Measurements from ENCODE around the gene PON3.

Gene PON3

GRCh38 chr7:95427914-95428516 is 31.8 kb upstream of the PON3 start:
- DNase-seq (ENCODE audit: insufficient read length, low spot score) (no peak), FAIRE-seq (no peak)
- no peak for TF ChIP-seq POLR2A (IDR thresholded peaks at IDR 0.05; ENCODE audit: low read depth, low read length)

- no peak for TF ChIP-seq POLR2A (IDR thresholded peaks at IDR 0.05; ENCODE audit: low read depth, low read length)
- DNase-seq (ENCODE audit: insufficient read length, low spot score) = no peak
- FAIRE-seq = no peak
Observed at GRCh38 chr7:95427166-95427565, 31.0 kb upstream of the PON3 start.

- FAIRE-seq = no peak
- no peak for TF ChIP-seq POLR2A (IDR thresholded peaks at IDR 0.05; ENCODE audit: low read depth, low read length)
- no peak for DNase-seq (ENCODE audit: insufficient read length, low spot score)
Observed at GRCh38 chr7:95425694-95426093, 29.5 kb upstream of the PON3 start.

GRCh38 chr7:95424716-95425115 is 28.5 kb upstream of the PON3 start:
- FAIRE-seq = no peak
- DNase-seq (ENCODE audit: insufficient read length, low spot score) = no peak
- no peak for TF ChIP-seq POLR2A (IDR thresholded peaks at IDR 0.05; ENCODE audit: low read depth, low read length)

GRCh38 chr7:95421847-95422444 is 25.8 kb upstream of the PON3 start:
- DNase-seq (ENCODE audit: insufficient read length, low spot score) = no peak
- no peak for TF ChIP-seq POLR2A (IDR thresholded peaks at IDR 0.05; ENCODE audit: low read depth, low read length)
- no peak for FAIRE-seq

- FAIRE-seq (no peak), DNase-seq (ENCODE audit: insufficient read length, low spot score) (no peak)
- TF ChIP-seq POLR2A (IDR thresholded peaks at IDR 0.05; ENCODE audit: low read depth, low read length) = no peak
Observed at GRCh38 chr7:95421000-95421846, 25.0 kb upstream of the PON3 start.

GRCh38 chr7:95412075-95412474 is 15.9 kb upstream of the PON3 start:
- TF ChIP-seq POLR2A (IDR thresholded peaks at IDR 0.05; ENCODE audit: low read depth, low read length) = no peak
- FAIRE-seq (no peak), DNase-seq (ENCODE audit: insufficient read length, low spot score) (no peak)

GRCh38 chr7:95411666-95412065 is 15.5 kb upstream of the PON3 start:
- no peak for TF ChIP-seq POLR2A (IDR thresholded peaks at IDR 0.05; ENCODE audit: low read depth, low read length)
- FAIRE-seq (peak; percentile 20), DNase-seq (ENCODE audit: insufficient read length, low spot score) (no peak)

- no peak for TF ChIP-seq POLR2A (IDR thresholded peaks at IDR 0.05; ENCODE audit: low read depth, low read length)
- FAIRE-seq = peak; percentile 65
- DNase-seq (ENCODE audit: insufficient read length, low spot score) = no peak
Observed at GRCh38 chr7:95411036-95411435, 14.9 kb upstream of the PON3 start.

GRCh38 chr7:95407751-95408150 is 11.6 kb upstream of the PON3 start:
- DNase-seq (ENCODE audit: insufficient read length, low spot score) = no peak
- no peak for TF ChIP-seq POLR2A (IDR thresholded peaks at IDR 0.05; ENCODE audit: low read depth, low read length)
- FAIRE-seq = no peak

GRCh38 chr7:95405800-95406199 is 9.6 kb upstream of the PON3 start:
- FAIRE-seq = no peak
- DNase-seq (ENCODE audit: insufficient read length, low spot score) = no peak
- TF ChIP-seq POLR2A (IDR thresholded peaks at IDR 0.05; ENCODE audit: low read depth, low read length) = no peak

- TF ChIP-seq POLR2A (IDR thresholded peaks at IDR 0.05; ENCODE audit: low read depth, low read length) = no peak
- DNase-seq (ENCODE audit: insufficient read length, low spot score) = no peak
- no peak for FAIRE-seq
Observed at GRCh38 chr7:95405208-95405607, 9.0 kb upstream of the PON3 start.

GRCh38 chr7:95404316-95404865 is 8.2 kb upstream of the PON3 start:
- TF ChIP-seq POLR2A (IDR thresholded peaks at IDR 0.05; ENCODE audit: low read depth, low read length) = no peak
- DNase-seq (ENCODE audit: insufficient read length, low spot score) = no peak
- FAIRE-seq = no peak

- FAIRE-seq = no peak
- DNase-seq (ENCODE audit: insufficient read length, low spot score) = no peak
- TF ChIP-seq POLR2A (IDR thresholded peaks at IDR 0.05; ENCODE audit: low read depth, low read length) = no peak
Observed at GRCh38 chr7:95398155-95398940, 2.2 kb upstream of the PON3 start.

Measured in H54 (cell line).